Body of pancreas (tissue), 4 donors: ENCODE measurements around the gene SNPH.

Source experiments
- CTCF ChIP-seq, 7 experiments: fragments of 450-650 bp in 4 of 7; fragments of 200-600 bp in 3 of 7; sonication (generic) in 3 of 7; IDR thresholded peaks; one replicate each; pipeline ENCODE4 v1.5.1; 2016 to 2019; ENCODE audit warnings: antibody characterized with exemption in 7 of 7
- POLR2A ChIP-seq, 3 donors: fragments of 450-650 bp; IDR thresholded peaks; one replicate each; pipeline ENCODE4 v1.6.1; 2016; ENCODE audit warnings: antibody characterized with exemption in 3 of 3, mild to moderate bottlenecking in 2 of 3

GRCh38 chr20:1298888-1299511 is 32.9 kb downstream of the SNPH start:
- TF ChIP-seq CTCF (IDR thresholded peaks at IDR 0.05) = no peak
- no peak for TF ChIP-seq POLR2A (IDR thresholded peaks at IDR 0.05)
